ENCODE measurements around the gene REL.
"Not testable (repeated sequence)": the region's sequence is repeated elsewhere in the genome, so short reads cannot be mapped to it uniquely, and the experiment has no call there.

The REL gene

DNA sequence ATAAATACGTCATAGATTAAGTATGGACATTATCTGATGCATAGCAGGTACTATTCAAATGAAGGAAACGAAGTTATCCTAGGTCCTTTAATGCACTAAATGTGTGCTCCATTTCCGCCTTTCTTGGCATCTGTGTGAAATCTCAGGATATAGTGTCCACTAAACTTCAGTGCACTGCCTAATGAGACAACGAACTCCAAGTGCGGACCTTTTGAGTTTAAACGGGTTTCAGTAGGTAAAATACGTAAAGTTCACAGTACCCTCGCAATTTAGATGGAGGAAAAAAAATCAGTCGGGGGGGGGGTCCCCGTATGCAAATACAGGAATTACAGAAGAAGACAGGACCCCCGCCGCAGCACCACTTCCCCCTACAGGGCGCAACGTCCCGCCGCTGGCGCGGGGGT, 729 bp upstream of the REL start:
- DNase-seq: no peak
- H3K4me3 Mint-ChIP-seq: peak overlapping the region; percentile 85 to 99
- H3K27me3 Mint-ChIP-seq: peaks cover 0 to 10% of the 10 kb centered on the region in 2 donors
- peaks cover 38 to 47% of the 10 kb centered on the region in 2 donors for H3K36me3 Mint-ChIP-seq
- H3K9me3 Mint-ChIP-seq: peaks cover under 1 to 3% of the 10 kb centered on the region in 2 donors
- H3K27ac Mint-ChIP-seq: peak overlapping the region; percentile 100
- ATAC-seq (replicated peaks): peak in 1 of 2 donors; percentile 0
- peaks cover 23 to 46% of the 10 kb centered on the region in 2 donors for H3K4me1 Mint-ChIP-seq

DNA sequence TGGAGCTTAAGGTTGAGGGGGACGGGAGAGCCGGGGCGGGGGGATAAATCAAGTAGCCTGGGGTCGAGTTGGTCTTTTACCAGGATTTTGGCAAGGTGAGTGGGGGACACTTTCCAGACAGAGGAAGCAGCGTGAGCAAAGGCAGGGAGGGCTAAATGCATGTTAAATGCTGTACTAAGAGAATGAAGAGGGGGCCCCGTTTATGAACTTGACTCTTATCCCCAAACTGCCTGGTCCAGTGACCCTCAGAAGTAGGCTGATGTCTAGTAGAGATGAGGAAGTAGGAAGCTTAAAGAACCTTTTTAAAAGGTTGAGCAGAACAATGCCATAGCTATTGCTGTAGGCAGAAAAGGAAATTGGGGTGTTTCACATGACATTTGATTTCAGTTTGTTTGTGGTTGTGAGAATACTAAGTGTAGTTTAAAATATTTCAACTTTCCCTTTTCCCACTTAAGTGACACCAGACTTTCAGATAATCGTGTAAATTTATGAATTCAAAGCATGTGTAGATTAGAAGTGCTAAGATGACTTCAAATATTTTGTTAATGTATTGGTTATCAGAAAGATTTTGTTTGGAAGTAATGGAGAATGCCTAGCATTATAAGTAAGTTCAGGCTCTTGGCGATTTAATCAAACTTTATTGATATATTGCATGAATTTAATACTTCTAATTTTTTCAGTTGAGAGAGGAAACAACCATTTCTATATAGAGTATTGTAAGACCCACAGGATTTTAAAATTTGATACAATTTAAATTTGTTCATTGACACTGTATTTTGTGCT, 1.8 kb downstream of the REL start:
- peaks cover 0 to 10% of the 10 kb centered on the region in 2 donors for H3K27me3 Mint-ChIP-seq
- ATAC-seq (replicated peaks) (peak; percentile 31 to 41), DNase-seq (peak; percentile 72)
- H3K27ac Mint-ChIP-seq: peak overlapping the region; percentile 100
- no peaks in the 10 kb centered on the region for H3K9me3 Mint-ChIP-seq
- H3K36me3 Mint-ChIP-seq: peaks cover 51 to 65% of the 10 kb centered on the region in 2 donors
- peak overlapping the region; percentile 99 for H3K4me3 Mint-ChIP-seq
- peaks cover 22 to 34% of the 10 kb centered on the region in 2 donors for H3K4me1 Mint-ChIP-seq

DNA sequence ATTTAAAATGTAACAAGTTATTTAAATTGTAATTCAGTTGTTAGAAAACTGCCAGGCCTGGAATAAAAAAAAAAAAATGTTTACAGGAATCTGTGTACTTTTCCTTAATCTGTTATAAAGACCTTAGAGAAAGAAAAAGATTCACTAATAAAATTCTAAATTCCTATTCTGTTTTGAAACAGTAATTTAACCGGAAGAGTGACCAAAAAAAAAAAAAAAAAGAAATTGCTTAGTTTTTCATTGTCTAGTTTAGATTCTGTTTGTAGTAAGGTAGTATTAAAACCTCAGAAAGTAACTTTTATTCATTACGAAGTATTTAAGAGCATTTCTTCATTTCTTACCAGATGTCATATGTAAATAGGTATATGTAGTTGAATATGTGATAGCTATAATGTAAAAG, 2.5 kb downstream of the REL start:
- peaks cover 24 to 38% of the 10 kb centered on the region in 2 donors for H3K4me1 Mint-ChIP-seq
- peaks cover 0 to 10% of the 10 kb centered on the region in 2 donors for H3K27me3 Mint-ChIP-seq
- H3K9me3 Mint-ChIP-seq: no peaks in the 10 kb centered on the region
- DNase-seq (no peak), ATAC-seq (replicated peaks) (no peak)
- peak overlapping the region; percentile 99 for H3K4me3 Mint-ChIP-seq
- peak overlapping the region; percentile 100 for H3K27ac Mint-ChIP-seq
- peaks cover 56 to 72% of the 10 kb centered on the region in 2 donors for H3K36me3 Mint-ChIP-seq

DNA sequence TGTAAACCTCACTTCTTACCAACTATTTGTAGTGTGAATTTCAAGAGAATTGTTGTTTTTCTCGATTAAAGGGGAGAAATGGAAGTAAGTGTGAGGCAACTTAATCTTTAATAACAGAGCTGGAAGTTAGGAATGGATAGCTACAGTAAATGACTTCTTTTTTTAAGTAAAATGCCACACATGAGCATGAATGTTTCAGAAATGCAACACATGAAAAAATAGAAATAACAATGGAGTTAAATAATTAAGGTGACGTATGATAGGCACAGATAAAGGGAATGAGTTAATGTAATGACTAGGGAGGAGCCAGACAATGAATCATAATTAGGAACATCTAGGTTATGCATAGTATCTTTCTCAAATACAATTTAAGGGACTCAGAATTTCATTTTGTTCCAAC, 3.4 kb downstream of the REL start:
- peaks cover 61 to 80% of the 10 kb centered on the region in 2 donors for H3K36me3 Mint-ChIP-seq
- ATAC-seq (replicated peaks) (no peak), DNase-seq (no peak)
- peak overlapping the region; percentile 84 to 88 for H3K4me3 Mint-ChIP-seq
- peaks cover 2 to 3% of the 10 kb centered on the region in 2 donors for H3K9me3 Mint-ChIP-seq
- H3K4me1 Mint-ChIP-seq: peaks cover 26 to 41% of the 10 kb centered on the region in 2 donors
- H3K27me3 Mint-ChIP-seq: peaks cover 0 to 10% of the 10 kb centered on the region in 2 donors
- peak overlapping the region; percentile 99 for H3K27ac Mint-ChIP-seq

DNA sequence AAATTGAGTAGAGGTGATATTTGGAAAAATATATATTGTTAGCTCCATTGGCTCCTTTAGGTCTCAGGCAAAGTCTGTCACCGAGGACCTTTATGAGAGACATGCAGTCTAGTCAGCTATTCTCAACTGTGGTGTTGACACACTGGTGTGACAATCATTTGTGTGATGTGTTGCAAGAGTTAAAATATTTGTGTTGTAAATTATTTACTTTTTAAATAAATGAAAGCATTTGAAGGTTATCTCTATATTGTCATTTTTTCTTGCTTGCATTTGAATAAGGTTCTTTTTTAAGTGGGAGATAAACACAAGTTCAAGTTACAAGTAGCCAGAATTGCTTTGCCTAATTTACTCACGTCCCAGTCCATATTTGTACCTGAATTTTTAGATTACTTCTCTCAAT, 4.3 kb downstream of the REL start:
- peak overlapping the region; percentile 84 to 88 for H3K4me3 Mint-ChIP-seq
- H3K36me3 Mint-ChIP-seq: peaks cover 68 to 87% of the 10 kb centered on the region in 2 donors
- H3K9me3 Mint-ChIP-seq: peaks cover 2 to 3% of the 10 kb centered on the region in 2 donors
- DNase-seq (no peak), ATAC-seq (replicated peaks) (no peak)
- peaks cover 0 to 10% of the 10 kb centered on the region in 2 donors for H3K27me3 Mint-ChIP-seq
- H3K27ac Mint-ChIP-seq: peak overlapping the region; percentile 99
- H3K4me1 Mint-ChIP-seq: peaks cover 24 to 41% of the 10 kb centered on the region in 2 donors

DNA sequence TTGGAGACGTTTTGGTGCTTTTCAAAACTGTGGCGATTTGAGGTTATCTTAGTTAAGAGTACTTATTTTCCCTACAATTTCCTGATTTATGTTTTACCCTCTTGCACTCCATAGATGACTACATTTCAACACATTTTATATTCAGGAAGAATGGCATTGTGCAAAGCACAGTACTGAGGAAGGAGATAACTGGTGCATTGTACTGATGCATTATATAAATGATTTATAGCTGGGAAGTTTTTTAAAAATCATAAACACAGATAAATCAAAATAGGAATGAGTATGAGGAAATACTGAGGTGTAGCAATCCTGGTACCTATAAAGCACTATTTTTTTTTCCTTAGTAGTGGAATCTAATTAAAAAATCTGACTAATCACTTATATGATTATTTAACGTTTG, 5.6 kb downstream of the REL start:
- Mint-ChIP-seq H3K4me1 (peaks cover 28 to 48% of the 10 kb centered on the region in 2 donors), H3K4me3 (peak overlapping the region; percentile 86 to 89), H3K27me3 (peaks cover 0 to 6% of the 10 kb centered on the region in 2 donors), H3K36me3 (peaks cover 72 to 91% of the 10 kb centered on the region in 2 donors), H3K27ac (peak overlapping the region; percentile 98), H3K9me3 (peaks cover 2 to 3% of the 10 kb centered on the region in 2 donors)
- DNase-seq (no peak), ATAC-seq (replicated peaks) (no peak)

DNA sequence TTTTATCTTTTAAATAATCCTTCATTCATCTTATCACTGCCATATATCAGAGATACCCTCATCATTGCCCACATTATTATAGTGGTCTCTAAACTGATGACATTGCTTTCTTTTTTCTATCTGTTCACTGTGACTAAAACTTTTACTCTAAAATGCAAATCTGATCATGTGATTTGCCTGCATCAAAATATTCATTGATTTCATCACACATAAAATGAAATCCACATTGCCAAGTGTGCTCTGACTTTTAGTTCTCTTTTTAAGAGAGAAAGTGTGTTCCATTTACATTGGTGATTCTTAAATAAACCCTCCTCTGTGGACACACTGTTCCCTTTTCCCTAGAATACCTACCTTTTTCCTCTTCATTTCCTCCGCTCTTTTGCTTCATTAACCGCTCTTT, 7.5 kb downstream of the REL start:
- Mint-ChIP-seq H3K4me1 (peaks cover 27 to 45% of the 10 kb centered on the region in 2 donors), H3K9me3 (peaks cover 2 to 3% of the 10 kb centered on the region in 2 donors), H3K4me3 (peak overlapping the region; percentile 90 to 92), H3K36me3 (peaks cover 61 to 86% of the 10 kb centered on the region in 2 donors), H3K27ac (peak overlapping the region; percentile 98), H3K27me3 (no peaks in the 10 kb centered on the region)
- ATAC-seq (replicated peaks) (no peak), DNase-seq (no peak)

DNA sequence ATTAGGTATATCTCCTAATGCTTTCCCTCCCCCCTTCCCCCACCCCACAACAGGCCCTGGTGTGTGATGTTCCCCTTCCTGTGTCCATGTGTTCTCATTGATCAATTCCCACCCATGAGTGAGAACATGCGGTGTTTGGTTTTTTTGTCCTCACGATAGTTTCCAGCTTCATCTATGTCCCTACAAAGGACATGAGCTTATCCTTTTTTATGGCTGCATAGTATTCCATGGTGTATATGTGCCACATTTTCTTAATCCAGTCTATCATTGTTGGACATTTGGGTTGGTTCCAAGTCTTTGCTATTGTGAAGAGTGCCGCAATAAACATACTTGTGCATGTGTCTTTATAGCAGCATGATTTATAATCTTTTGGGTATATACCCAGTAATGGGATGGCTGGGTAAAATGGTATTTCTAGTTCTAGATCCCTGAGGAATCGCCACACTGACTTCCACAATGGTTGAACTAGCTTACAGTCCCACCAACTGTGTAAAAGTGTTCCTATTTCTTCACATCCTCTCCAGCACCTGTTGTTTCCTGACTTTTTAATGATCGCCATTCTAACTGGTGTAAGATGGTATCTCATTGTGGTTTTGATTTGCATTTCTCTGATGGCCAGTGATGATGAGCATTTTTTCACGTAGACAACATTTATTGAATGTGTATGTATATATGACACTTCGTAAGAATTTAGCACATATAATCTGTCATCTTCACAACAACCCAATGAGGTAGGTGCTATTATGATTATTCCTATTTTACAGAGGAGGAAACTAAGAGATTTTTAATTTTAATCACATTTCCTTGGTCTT, 8.4 kb downstream of the REL start:
- Mint-ChIP-seq H3K36me3 (peaks cover 63 to 85% of the 10 kb centered on the region in 2 donors), H3K27ac (peak overlapping the region; percentile 98), H3K4me1 (peaks cover 27 to 52% of the 10 kb centered on the region in 2 donors), H3K4me3 (peak overlapping the region; percentile 87 to 92)
- DNase-seq, H3K9me3 Mint-ChIP-seq, H3K27me3 Mint-ChIP-seq: not testable (repeated sequence)
- ATAC-seq (replicated peaks): peak in 1 of 2 donors; percentile 1

DNA sequence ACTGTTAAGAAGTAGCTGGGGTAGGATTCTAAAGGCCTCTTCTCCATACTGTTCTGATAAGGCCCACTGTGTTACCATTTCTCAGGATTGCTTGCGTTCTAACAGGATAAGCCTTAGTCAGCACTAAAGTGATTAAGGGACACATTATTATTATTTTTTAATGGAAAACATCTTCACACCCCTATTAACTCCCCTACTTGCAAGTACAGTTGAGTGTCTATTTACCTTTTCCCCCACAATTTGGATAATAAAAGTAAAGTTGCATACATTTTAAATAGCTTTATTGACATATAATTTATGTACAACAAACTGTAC, 9.0 kb downstream of the REL start:
- H3K4me1 Mint-ChIP-seq: peaks cover 30 to 52% of the 10 kb centered on the region in 2 donors
- H3K36me3 Mint-ChIP-seq: peaks cover 60 to 83% of the 10 kb centered on the region in 2 donors

DNA sequence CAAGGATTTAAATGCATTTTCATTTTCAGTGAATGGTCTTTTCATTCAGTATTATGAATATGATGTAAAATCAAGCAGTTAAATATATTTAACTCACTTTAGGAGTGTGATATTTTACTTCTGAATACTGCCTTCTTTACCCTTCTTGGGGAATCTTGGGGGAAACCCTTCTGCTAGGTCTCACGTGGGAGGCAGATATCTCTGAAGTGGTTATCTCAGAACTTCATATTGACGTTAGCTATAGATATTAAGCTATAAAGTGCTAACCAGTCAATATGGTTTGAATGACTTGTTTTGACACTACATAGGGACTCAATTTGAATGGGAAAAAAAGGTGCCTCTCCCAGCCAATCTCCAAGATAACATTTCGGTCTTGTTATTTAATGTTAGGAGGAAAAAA, 9.8 kb downstream of the REL start:
- H3K4me1 Mint-ChIP-seq: peaks cover 33 to 54% of the 10 kb centered on the region in 2 donors
- peaks cover 2 to 3% of the 10 kb centered on the region in 2 donors for H3K9me3 Mint-ChIP-seq
- ATAC-seq (replicated peaks): peak; percentile 46 to 57
- peaks cover 58 to 78% of the 10 kb centered on the region in 2 donors for H3K36me3 Mint-ChIP-seq
- no peak for DNase-seq
- H3K27me3 Mint-ChIP-seq: no peaks in the 10 kb centered on the region
- H3K4me3 Mint-ChIP-seq: peak overlapping the region; percentile 87 to 92
- peak overlapping the region; percentile 98 for H3K27ac Mint-ChIP-seq

More for the DNA sequence above, 9.0 kb downstream of the REL start:
- no peak for DNase-seq
- H3K9me3 Mint-ChIP-seq: peaks cover 2 to 3% of the 10 kb centered on the region in 2 donors
- H3K27ac Mint-ChIP-seq: peak overlapping the region; percentile 98
- peak overlapping the region; percentile 87 to 92 for H3K4me3 Mint-ChIP-seq
- H3K27me3 Mint-ChIP-seq: no peaks in the 10 kb centered on the region
- peak in 1 of 2 donors; percentile 14 for ATAC-seq (replicated peaks)

DNA sequence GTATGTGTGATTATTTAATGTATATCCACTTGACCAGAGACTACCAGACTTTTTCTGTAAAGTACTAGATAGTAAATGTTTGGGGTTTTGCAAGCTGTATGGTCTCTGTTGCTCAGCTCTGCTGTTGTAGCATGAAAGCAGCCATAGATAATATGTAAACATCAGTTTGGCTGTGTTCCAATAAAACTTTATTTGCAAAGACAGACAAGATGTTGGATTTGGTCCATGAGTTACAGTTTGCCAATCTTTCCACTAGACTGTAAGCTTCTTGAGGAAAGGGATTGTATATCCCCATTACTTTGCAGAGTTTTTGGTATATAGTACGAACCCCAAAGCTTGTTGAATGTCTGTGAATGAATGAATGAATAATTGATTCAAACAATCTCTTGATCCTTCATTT, 17.2 kb downstream of the REL start:
- peaks cover 35 to 65% of the 10 kb centered on the region in 2 donors for H3K4me1 Mint-ChIP-seq
- ATAC-seq (replicated peaks) (no peak), DNase-seq (no peak)
- no peaks in the 10 kb centered on the region for H3K27me3 Mint-ChIP-seq
- peak overlapping the region; percentile 30 to 67 for H3K4me3 Mint-ChIP-seq
- H3K27ac Mint-ChIP-seq: peak overlapping the region; percentile 97
- H3K9me3 Mint-ChIP-seq: no peaks in the 10 kb centered on the region
- peaks cover 57 to 76% of the 10 kb centered on the region in 2 donors for H3K36me3 Mint-ChIP-seq

DNA sequence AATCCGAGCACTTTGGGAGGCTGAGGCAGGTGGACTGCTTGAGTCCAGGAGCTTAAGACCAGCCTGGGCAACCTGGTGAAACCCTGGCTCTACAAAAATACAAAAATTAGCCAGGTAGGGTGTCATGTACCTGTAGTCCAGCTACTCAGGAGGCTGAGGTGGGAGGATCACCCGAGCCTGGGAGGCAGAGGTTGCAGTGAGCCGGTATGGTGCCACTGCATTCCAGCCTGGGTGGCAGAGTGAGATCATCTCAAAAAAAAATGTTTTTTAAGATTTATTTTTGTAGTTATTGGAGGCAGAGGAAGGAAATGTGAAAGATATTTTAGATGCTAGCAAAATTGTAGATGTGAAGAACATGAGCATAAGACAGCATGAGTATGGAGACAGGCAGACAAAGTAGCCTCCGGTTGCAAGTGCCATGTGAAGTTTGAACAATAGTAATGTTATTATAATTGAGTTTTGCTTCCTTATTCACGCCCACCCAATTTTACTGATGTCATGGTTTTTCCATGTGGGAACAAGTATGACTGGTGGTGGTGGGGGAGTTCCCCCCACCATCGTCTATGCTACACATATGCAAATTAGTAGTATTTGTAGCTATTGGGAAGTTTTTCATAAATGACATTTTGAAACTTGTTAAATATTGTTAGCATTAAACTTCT, 18.0 kb downstream of the REL start:
- Mint-ChIP-seq H3K27me3 (no peaks in the 10 kb centered on the region), H3K36me3 (peaks cover 53 to 76% of the 10 kb centered on the region in 2 donors), H3K27ac (peak overlapping the region; percentile 97), H3K9me3 (no peaks in the 10 kb centered on the region), H3K4me1 (peaks cover 33 to 60% of the 10 kb centered on the region in 2 donors), H3K4me3 (peak overlapping the region; percentile 67 to 75)
- peak; percentile 78 to 84 for ATAC-seq (replicated peaks)
- DNase-seq: peak; percentile 65

DNA sequence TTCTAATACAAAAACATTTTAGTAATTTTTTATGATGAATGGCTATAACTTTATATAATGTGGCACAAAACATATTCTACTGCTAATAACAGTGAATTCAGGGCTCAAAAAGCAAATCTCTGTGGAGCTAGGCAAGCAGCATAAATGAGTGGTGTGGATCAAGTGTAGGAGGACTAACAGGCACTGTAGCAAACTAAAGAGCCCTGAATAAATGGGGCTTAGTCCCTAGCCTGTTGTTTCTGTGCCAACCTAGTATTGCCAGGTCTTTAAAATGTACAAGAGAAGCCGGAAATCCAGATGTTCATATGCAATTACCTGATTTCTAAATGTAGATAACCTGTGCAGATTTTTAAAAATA, 18.5 kb downstream of the REL start:
- H3K9me3 Mint-ChIP-seq: no peaks in the 10 kb centered on the region
- DNase-seq (no peak), ATAC-seq (replicated peaks) (peak; percentile 28 to 41)
- H3K27ac Mint-ChIP-seq: peak overlapping the region; percentile 97
- H3K36me3 Mint-ChIP-seq: peaks cover 55 to 77% of the 10 kb centered on the region in 2 donors
- peaks cover 36 to 59% of the 10 kb centered on the region in 2 donors for H3K4me1 Mint-ChIP-seq
- H3K4me3 Mint-ChIP-seq: peak overlapping the region; percentile 44 to 47
- H3K27me3 Mint-ChIP-seq: no peaks in the 10 kb centered on the region

DNA sequence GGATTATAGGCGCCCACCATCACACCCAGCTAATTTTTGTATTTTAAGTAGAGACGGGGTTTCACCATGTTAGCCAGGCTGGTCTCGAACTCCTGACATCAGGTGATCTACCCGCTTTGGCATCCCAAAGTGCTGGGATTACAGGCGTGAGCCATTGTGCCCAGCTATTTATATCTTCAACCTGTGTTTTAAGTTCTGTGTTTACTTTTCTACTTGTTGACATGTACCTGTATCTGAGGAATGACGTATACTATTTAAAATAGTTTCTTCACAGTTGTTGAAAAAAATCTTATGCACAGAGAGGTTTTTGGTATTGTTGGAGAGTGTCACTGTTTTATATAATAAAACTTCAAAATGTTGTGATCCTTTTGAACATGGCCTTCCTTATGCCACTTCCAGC, 19.9 kb downstream of the REL start:
- H3K27me3 Mint-ChIP-seq; DNase-seq; ATAC-seq (replicated peaks); H3K9me3 Mint-ChIP-seq: not testable (repeated sequence)
- peak overlapping the region; percentile 29 to 47 for H3K4me3 Mint-ChIP-seq
- peak overlapping the region; percentile 82 for H3K27ac Mint-ChIP-seq
- H3K4me1 Mint-ChIP-seq: peaks cover 39 to 68% of the 10 kb centered on the region in 2 donors
- H3K36me3 Mint-ChIP-seq: peaks cover 58 to 85% of the 10 kb centered on the region in 2 donors

Data from stimulated activated naive B cell treated with anti-CD40 and anti-IgM and Interleukin-4, amounts not matched to agents 10 μg/mL and 1 μg/mL and 100 μg/mL, for 72 hours (primary cell).